ENCODE data around the gene QARS1. TPM values are rescaled to one million over a fixed set of nuclear protein-coding genes. Genes with fewer than 3 reads are reported as not detected.
A peak's percentile ranks its signal among the peaks of the same experiment; 100 is the strongest.

QARS1 gene
- 268 TPM for polyA plus RNA-seq (ENCODE audit: insufficient read length)

- peak; percentile 78 for DNase-seq (ENCODE audit: low read depth)
These were observed at the start of gene QARS1 for GRCh38 chr3:49104427-49105291. Gene QARS1, minus strand, starts transcription at chr3:49104757. Its CDS starts 24 bp downstream, at chr3:49104733.

DNA sequence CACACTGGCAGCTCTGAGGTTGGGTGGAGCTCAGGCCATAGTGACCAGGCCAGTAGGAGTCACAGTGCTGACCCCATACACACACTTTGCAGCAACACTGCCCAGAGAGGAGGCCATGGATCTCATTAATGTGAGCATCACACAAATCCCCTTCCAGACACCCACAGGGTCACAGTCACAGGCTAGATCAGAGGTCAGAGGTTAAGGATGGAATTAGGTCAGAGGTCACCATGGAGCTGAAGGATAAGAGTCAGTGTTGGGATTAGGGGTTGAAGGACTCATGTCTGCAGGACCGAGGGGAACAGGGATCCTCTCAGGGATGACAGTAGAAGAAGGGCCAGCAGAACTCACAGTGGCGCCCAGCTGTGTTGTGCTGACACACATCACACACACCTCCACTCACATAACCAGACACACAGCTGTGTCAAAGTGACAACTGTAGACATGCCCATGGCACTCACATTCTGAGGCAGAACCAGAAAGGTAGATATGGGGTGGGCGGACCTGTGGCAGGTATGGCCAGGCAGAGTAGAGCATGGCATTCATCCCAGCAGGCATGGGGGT, 48.9 kb upstream of the QARS1 start:
- DNase-seq (ENCODE audit: low read depth) = no peak

DNA sequence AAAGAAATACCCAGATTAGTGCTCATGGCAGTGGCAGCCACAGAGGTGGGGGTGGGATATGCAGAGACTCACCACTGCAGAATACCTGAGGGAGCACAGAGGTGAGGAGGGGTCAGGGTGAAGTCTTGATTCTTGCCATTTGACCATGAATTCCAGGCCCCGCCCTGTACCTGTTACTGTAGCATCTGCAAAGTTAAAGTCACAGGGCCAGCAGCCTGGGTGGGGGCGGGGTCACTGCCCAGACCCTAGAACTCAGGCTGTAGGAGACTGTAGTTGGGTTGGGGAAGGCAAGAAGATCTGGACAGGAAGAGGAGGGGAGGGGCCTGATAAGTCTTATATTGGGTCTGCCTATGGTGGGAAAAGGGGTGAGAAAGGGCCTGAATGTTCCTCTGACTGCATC, 47.1 kb upstream of the QARS1 start:
- no peak for DNase-seq (ENCODE audit: low read depth)

- DNase-seq (ENCODE audit: low read depth) = no peak
These were observed 43.6 kb upstream of the QARS1 start for GRCh38 chr3:49148159-49148558.

- DNase-seq (ENCODE audit: low read depth) = no peak
These were observed 35.5 kb upstream of the QARS1 start for GRCh38 chr3:49140080-49140479.

GRCh38 chr3:49135499-49135898, 30.9 kb upstream of the QARS1 start:
- DNase-seq (ENCODE audit: low read depth) = no peak

DNA sequence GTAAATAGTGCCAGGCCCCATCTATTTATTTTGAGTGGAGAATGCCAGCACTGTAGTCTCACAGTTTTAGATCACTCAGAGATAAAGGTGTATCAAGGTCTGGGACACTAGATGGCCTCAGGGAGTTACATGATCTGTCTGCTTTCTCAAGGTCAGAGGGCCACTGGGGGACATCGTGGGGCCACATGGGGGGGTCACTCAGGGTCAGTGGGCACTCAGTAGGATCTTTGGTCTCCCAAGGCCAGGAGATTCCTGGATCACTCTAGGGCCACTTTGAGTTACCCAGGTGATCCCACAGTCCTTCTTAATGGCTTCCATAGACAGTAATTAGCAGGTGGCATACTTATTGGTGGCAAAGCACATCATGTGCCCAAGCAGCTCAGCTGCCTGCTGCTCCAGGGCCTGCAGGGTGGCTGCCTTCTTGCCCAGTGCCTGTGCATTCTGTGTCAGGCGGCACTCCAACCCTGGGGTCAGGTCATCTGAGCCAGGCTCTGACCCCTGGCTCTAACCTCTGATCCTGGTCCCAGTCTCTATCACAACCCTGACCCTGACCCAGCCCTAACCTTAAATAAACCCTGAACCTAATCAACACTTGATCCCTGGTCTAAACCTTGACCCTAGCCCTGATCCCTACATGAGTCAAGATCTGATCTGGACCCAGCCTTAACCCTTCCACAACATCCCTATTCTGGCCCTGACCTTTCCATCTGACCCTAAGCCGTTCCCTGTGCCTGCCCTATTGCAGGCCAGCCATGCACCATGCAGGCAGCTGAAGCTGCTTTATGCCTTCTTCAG, 30.1 kb upstream of the QARS1 start:
- no peak for DNase-seq (ENCODE audit: low read depth)

GRCh38 chr3:49133226-49133951, 28.8 kb upstream of the QARS1 start:
- peak; percentile 73 for DNase-seq (ENCODE audit: low read depth)

DNA sequence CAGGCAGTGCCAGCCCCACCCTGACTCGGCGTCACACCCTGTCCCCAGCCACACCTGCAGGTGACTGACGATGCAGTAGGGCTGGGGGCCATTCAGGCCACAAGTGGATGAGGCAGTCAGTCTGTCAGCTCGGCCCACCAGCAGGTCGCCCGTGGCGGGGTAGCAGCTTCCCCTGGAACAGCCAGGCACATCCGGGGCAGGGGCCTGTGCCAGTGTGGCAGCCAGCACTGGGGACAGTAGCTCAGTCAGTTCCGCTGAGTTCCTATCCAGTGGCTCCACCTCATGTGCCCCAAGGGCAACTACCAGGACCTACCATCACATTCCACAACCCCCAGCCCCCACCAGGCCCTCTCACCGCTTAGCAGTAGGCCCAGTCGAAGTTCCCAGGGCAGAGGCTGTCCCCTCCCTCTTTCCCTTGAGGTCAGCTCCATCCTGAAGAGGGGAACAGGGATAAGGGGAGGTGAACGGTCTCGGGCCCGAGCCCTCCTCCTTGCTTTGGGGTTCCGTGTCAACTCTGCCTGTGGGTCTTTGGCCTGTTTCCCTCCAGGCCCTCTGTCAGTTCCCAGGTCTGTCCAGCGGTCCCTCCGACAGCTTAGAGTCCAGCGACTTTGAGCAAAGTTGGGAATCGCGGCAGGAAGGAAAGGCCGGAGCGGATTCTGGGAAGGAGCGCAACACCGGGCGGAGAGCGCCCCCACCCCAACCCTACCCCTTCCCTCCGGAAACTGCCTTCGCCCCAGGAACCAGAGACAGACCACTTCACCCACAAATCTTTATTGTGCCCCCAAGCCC, 28.1 kb upstream of the QARS1 start, which contains the start of gene LAMB2:
Gene LAMB2 (minus strand): TSS at position 614 of the 789 bp plus-strand sequence. CDS start 183 bp downstream, at position 431.
- peak; percentile 53 for DNase-seq (ENCODE audit: low read depth)

GRCh38 chr3:49132073-49132436, 27.5 kb upstream of the QARS1 start:
- no peak for DNase-seq (ENCODE audit: low read depth)

GRCh38 chr3:49131576-49131975, 27.0 kb upstream of the QARS1 start:
- DNase-seq (ENCODE audit: low read depth) = no peak

- DNase-seq (ENCODE audit: low read depth) = no peak
These were observed 26.5 kb upstream of the QARS1 start for GRCh38 chr3:49131040-49131439.

DNA sequence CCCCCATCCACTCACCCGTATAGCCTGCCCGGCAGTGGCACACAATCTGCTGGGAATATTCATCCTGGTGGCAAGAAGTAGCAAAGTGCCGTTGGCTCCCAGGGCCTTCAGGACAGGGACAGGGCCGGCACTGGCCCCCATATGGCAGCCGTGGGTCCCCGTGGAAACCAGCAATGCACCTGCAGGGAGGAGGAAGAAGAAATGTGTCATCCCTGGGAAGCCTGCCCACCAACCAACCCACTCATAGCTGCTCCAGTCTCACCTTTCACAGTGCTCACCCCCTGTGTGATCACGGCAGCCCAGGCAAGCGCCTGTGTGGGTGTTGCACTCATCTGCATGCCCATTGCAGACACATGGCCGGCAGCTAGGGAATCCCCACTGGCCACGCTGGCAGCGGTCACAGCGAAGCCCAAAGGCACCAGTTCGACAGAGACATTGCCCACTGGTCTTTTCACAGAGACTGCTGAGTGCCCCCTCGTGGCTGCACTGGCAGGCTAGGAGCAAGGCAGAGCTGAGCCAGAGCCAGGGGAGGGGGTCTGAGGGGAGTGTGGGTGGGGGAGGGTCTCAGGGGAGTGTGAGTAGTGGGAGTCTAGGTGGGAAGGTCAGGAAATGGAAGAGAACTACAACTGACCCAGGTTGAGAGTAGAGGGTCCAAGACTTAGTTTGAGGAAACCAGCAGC, 20.6 kb upstream of the QARS1 start:
- no peak for DNase-seq (ENCODE audit: low read depth)

DNA sequence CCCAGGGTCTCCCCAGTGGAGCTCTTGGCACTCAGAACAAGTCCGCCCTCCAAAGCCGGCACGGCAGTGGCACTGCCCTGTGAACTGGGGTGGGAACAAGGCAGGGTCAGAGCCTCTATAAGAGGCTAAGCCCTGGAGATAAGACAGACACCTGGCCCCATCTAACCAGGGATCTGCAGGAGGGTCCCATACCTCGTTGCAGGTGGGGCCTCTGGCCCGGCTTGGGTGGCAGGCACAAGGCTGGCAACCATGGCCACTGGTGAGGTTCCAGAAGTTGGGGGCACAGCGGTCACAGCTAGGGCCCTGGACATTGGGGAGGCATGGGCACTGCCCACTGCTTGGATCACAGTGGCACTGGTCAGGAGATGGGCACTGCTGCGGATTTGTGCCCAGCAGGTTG, 19.6 kb upstream of the QARS1 start:
- DNase-seq (ENCODE audit: low read depth) = no peak

- no peak for DNase-seq (ENCODE audit: low read depth)
These were observed 19.1 kb upstream of the QARS1 start for GRCh38 chr3:49123687-49124086.

GRCh38 chr3:49122886-49123545, 18.5 kb upstream of the QARS1 start:
- DNase-seq (ENCODE audit: low read depth) = no peak

- DNase-seq (ENCODE audit: low read depth) = no peak
These were observed 17.9 kb upstream of the QARS1 start for GRCh38 chr3:49122451-49122850.

GRCh38 chr3:49122022-49122421, 17.5 kb upstream of the QARS1 start:
- DNase-seq (ENCODE audit: low read depth) = no peak

- no peak for DNase-seq (ENCODE audit: low read depth)
These were observed 16.7 kb upstream of the QARS1 start for GRCh38 chr3:49121132-49121736.
